H1 (cell line): ENCODE data around the gene ABHD14A.

Experiments used
- ASH2L ChIP-seq: fragments of 200-600, 300-600 bp; sonication (generic); IDR thresholded peaks from one replicate; pipeline ENCODE4 v1.7.1; 2017; ENCODE audit warnings: low read length
- CHD2 ChIP-seq: IDR thresholded peaks from 2 replicates; pipeline ENCODE4 v1.6.1; 2012; ENCODE audit warnings: low read length, improper control_type of control experiment
- SIN3A ChIP-seq, 2 experiments: IDR thresholded peaks in 1 of 2; conservative IDR thresholded peaks in 1 of 2; 2 replicates each; pipeline ENCODE4 v1.6.1; 2011 to 2012; ENCODE audit warnings: low read length in 2 of 2, improper control_type of control experiment in 1 of 2, low read depth in 1 of 2, mild to moderate bottlenecking in 1 of 2
- TF ChIP-seq, protein P1 (sequence below), 3 experiments: IDR thresholded peaks; 1 replicate in 2 of 3; 2 replicates in 1 of 3; pipeline versions ENCODE4 v1.5.1 to v1.6.1; 2011; ENCODE audit warnings: low read length in 3 of 3, mild to moderate bottlenecking in 3 of 3, inconsistent platforms in 2 of 3, low read depth in 1 of 3, moderate library complexity in 1 of 3; ENCODE audit not compliant: insufficient read depth in 1 of 3; ENCODE audit errors: control extremely low read depth in 1 of 3

DNA sequence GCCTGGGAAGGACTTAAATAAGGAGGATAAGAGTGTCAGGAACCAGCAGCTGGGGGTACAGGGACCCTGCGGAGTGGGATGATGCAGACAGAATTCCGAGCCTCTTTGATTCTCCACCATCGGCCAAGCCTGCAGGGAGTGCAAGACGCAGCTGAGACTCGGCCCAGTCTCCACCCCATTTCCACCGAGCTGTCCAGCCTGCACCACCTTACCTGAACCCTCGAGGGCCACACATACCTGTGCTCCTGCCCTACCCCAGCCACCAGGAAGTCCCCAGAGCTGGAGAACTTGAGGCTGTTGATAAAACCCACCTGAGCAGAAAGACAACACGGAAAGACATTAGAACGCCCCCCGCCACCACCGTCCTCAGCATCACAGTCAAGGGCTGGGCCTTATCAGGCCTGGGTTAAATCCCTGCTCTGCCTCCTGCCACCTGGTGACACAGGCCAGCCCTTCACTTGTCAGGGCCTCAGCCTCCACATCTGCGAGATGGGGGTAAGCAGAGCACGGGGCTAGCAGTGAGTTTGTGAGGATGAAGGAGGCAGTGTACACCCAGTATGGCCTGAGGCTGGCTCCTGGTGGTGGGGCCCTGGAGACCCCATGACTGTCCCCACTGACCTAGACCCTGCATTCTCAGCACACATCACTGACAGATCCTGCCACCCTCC is 41.3 kb upstream of the ABHD14A start:
- TF ChIP-seq, protein P1, sequence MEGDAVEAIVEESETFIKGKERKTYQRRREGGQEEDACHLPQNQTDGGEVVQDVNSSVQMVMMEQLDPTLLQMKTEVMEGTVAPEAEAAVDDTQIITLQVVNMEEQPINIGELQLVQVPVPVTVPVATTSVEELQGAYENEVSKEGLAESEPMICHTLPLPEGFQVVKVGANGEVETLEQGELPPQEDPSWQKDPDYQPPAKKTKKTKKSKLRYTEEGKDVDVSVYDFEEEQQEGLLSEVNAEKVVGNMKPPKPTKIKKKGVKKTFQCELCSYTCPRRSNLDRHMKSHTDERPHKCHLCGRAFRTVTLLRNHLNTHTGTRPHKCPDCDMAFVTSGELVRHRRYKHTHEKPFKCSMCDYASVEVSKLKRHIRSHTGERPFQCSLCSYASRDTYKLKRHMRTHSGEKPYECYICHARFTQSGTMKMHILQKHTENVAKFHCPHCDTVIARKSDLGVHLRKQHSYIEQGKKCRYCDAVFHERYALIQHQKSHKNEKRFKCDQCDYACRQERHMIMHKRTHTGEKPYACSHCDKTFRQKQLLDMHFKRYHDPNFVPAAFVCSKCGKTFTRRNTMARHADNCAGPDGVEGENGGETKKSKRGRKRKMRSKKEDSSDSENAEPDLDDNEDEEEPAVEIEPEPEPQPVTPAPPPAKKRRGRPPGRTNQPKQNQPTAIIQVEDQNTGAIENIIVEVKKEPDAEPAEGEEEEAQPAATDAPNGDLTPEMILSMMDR (IDR thresholded peaks at IDR 0.05; ENCODE audit: control extremely low read depth in 1 of 3, insufficient read depth in 1 of 3, low read depth in 1 of 3, low read length in 3 of 3): no peak
- no peak for TF ChIP-seq ASH2L
- no peak for TF ChIP-seq CHD2
- no peak for TF ChIP-seq SIN3A (conservative IDR thresholded peaks at IDR 0.05 in 1 of 2, IDR thresholded peaks at IDR 0.05 in 1 of 2; ENCODE audit: low read depth in 1 of 2, low read length in 2 of 2)
